Glutamatergic neuron (in vitro differentiated cells): ENCODE results near the gene PRR20C. TPM values are rescaled to one million over a fixed set of nuclear protein-coding genes. Genes with fewer than 3 reads are reported as not detected.

Source experiments
- total RNA-seq: library from RNA; stranded (reverse); fragmentation: NEBNext Ultra II Directional; extraction: Animal tissue kit (Norgen Biotek cat#: 25700); gene quantifications from one replicate; pipeline ENCODE4 v1.2.1, GENCODE V29; 2021; ENCODE audit not compliant: unreplicated experiment

PRR20C gene
- total RNA-seq, 1 donor from 2014 or later = not detected

Other genes with a start within 250 kb of the PRR20C start
- gene PRR20A, start 13.1 kb upstream of the PRR20C start, total RNA-seq = not detected
- not detected for gene PRR20B, start 6.6 kb upstream of the PRR20C start, total RNA-seq
- gene PRR20D, start 6.6 kb downstream of the PRR20C start, total RNA-seq = not detected
- not detected for gene PRR20E, start 13.1 kb downstream of the PRR20C start, total RNA-seq